Pancreas (tissue), 10 donors: ENCODE data around the gene BTBD16. TPM values are rescaled to one million over a fixed set of nuclear protein-coding genes. Genes with fewer than 3 reads are reported as not detected.

ENCODE experiments used
- ATAC-seq, 4 donors: fragments of 200-7000 bp; cut with Tn5 transposase; one replicate each; pipeline versions ENCODE4 v1.8.0 to v1.9.1; 2020; ENCODE audit warnings: mild to moderate bottlenecking in 4 of 4, moderate library complexity in 4 of 4
- DNase-seq, 6 donors: peaks; one replicate each; pipeline ENCODE4 v3.0.0-alpha.2; 2020
- FAIRE-seq: peaks from 2 replicates; lab custom pipeline; 2012; peaks lifted over from hg19 to GRCh38; lab: Jason Lieb, UNC
- H3K27ac ChIP-seq, 4 donors: fragments of 200-600 bp; sonication (generic); 1 replicate in 3 of 4; 2 replicates in 1 of 4; pipeline versions ENCODE4 v1.5.0 to v1.8.0; 2020
- H3K27me3 ChIP-seq, 4 donors: fragments of 200-600 bp; one replicate each; pipeline ENCODE4 v1.8.0; 2021
- H3K36me3 ChIP-seq, 3 donors: fragments of 200-600 bp; sonication (generic) in 1 of 3; one replicate each; pipeline versions ENCODE4 v1.5.0 to v1.8.0; 2020 to 2021
- H3K4me1 ChIP-seq, 3 donors: fragments of 200-600 bp; one replicate each; pipeline ENCODE4 v1.8.0; 2021
- H3K4me3 ChIP-seq, 4 donors: fragments of 200-600 bp; sonication (generic) in 2 of 4; one replicate each; pipeline versions ENCODE4 v1.5.0 to v1.8.0; 2020 to 2021
- H3K9me3 ChIP-seq, 4 donors: fragments of 200-600 bp; one replicate each; pipeline ENCODE4 v1.8.0; 2021
- CTCF ChIP-seq, 4 donors: fragments of 200-600 bp; sonication (generic) in 3 of 4; IDR thresholded peaks; one replicate each; pipeline versions ENCODE4 v1.5.0 to v1.8.0; 2021; ENCODE audit warnings: antibody characterized with exemption in 4 of 4
- WGBS, 2 donors: extraction: QIAGEN DNeasy Blood & Tissue Kit; methylation state at CpG; one replicate each; pipeline ENCODE4 v1.1.7; 2013; 5-methylcytosine and 5-hydroxymethylcytosine counted together
- intact Hi-C, 3 donors: fragments of 100-400 bp; cut with DNase I; formaldehyde crosslinking; loops; one replicate each; pipeline versions ENCODE4 v1.11.1 to v1.14.2; 2022
- polyA plus RNA-seq, 2 donors: library from polyadenylated mRNA; stranded (reverse); fragments of 200-250 nt; gene quantifications; one replicate each; pipeline ENCODE4 v1.2.3, GENCODE V29; 2013
- total RNA-seq, 6 donors: library from RNA; stranded (reverse); fragmentation: NEBNext Ultra II Directional in 4 of 6; extraction: Animal tissue kit (Norgen Biotek cat#: 25700) in 4 of 6; gene quantifications; one replicate each; pipeline versions ENCODE4 v1.2.1 to v1.2.4, GENCODE V29; 2021 to 2023
- donor health status: healthy with polysubstance abuse.
- donor health status: DM: no; HTN: no; CAD: no; lungs with moderate emphysema.
- donor health status: DM: no; HTN: no; CAD: no.
- donor health status: control.
- donor health status: control.
- donor health status: Bipolar disorder and iron deficiency.
- donor health status: DM: yes; HTN: yes; CAD: no.
- donor health status: DM: no; HTN: no; CAD: no.
- donor health status: DM: no; HTN: no; CAD: no.
- donor health status: DM: yes; HTN: yes; CAD: no.

BTBD16 gene
- total and polyA plus RNA-seq, 8 donors: 0.14 to 0.52 (median 0.34) TPM; not detected in 3

GRCh38 chr10:122254831-122255230, 16.3 kb upstream of the BTBD16 start:
- no peak for ATAC-seq
- FAIRE-seq: no peak
- no peaks in the 10 kb centered on the region for H3K36me3 ChIP-seq
- 87 to 90% methylated on average over 5 of the region's 5 CpGs for whole genome bisulfite sequencing, 2 donors
- intact Hi-C loops: no loop called here
- H3K4me1 ChIP-seq: no peaks in the 10 kb centered on the region
- H3K27ac ChIP-seq: no peak overlapping the region
- DNase-seq: no peak
- H3K27me3 ChIP-seq: no peaks in the 10 kb centered on the region
- no peak overlapping the region for H3K4me3 ChIP-seq
- H3K9me3 ChIP-seq: no peaks in the 10 kb centered on the region
- no peak for TF ChIP-seq CTCF (IDR thresholded peaks at IDR 0.05)

GRCh38 chr10:122255509-122256301, 15.4 kb upstream of the BTBD16 start:
- intact Hi-C loops: no loop called here
- TF ChIP-seq CTCF (IDR thresholded peaks at IDR 0.05): no peak
- H3K4me3 ChIP-seq: no peak overlapping the region
- WGBS, 2 donors: 86 to 91% methylated on average over 14 of the region's 14 CpGs
- no peak for ATAC-seq
- H3K27me3 ChIP-seq: no peaks in the 10 kb centered on the region
- H3K27ac ChIP-seq: no peak overlapping the region
- no peak for DNase-seq
- no peak for FAIRE-seq
- H3K4me1 ChIP-seq: no peaks in the 10 kb centered on the region
- H3K9me3 ChIP-seq: no peaks in the 10 kb centered on the region
- H3K36me3 ChIP-seq: no peaks in the 10 kb centered on the region

GRCh38 chr10:122257041-122257440, 14.1 kb upstream of the BTBD16 start:
- TF ChIP-seq CTCF (IDR thresholded peaks at IDR 0.05): no peak
- Histone ChIP-seq H3K4me1 (no peaks in the 10 kb centered on the region), H3K27ac (no peak overlapping the region), H3K27me3 (no peaks in the 10 kb centered on the region), H3K4me3 (no peak overlapping the region), H3K9me3 (no peaks in the 10 kb centered on the region), H3K36me3 (no peaks in the 10 kb centered on the region)
- ATAC-seq (no peak), FAIRE-seq (no peak), DNase-seq (no peak)
- WGBS, 2 donors: 90 to 94% methylated on average over 3 of the region's 3 CpGs
- intact Hi-C loops: no loop called here

- 72 to 78% methylated on average over 25 of the region's 25 CpGs for WGBS, 2 donors
- H3K27ac ChIP-seq: no peak overlapping the region
- H3K36me3 ChIP-seq: no peaks in the 10 kb centered on the region
- FAIRE-seq (no peak), DNase-seq (no peak), ATAC-seq (no peak)
- no peaks in the 10 kb centered on the region for H3K4me1 ChIP-seq
- intact Hi-C loops: no loop called here
- H3K4me3 ChIP-seq: no peak overlapping the region
- no peak for TF ChIP-seq CTCF (IDR thresholded peaks at IDR 0.05)
- no peaks in the 10 kb centered on the region for H3K9me3 ChIP-seq
- H3K27me3 ChIP-seq: no peaks in the 10 kb centered on the region
These were observed 12.7 kb upstream of the BTBD16 start for GRCh38 chr10:122258136-122259074.
